RPMI8226 (cell line): ENCODE measurements around the gene TEN1.
A peak's percentile ranks its signal among the peaks of the same experiment; 100 is the strongest.

ENCODE experiments used
- DNase-seq: peaks from one replicate; pipeline ENCODE4 v3.0.0-alpha.2; 2015

TEN1 gene

DNA sequence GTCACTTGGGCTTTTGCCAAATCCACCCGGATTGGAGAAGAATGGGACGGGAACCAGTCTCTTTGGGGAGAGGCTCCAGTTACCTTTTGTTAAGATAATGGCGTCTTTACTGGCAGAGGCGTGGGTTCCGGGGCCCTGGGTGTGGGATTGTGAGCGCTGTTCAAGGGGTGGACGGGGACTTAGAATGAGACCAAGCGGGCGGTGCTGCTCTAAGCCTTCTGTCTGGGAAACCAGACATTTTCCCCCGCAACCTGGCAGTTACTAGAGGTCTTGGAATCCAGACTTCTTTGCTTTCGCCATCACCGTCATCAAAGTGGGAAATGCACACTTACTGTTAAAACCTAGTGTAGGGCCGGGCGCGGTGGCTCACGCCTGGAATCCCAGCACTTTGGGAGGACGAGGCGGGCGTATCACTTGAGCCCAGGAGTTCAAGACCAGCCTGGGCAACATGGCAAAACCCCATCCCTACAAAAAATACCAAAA is 706 bp downstream of the TEN1 start:
- DNase-seq: no peak

DNA sequence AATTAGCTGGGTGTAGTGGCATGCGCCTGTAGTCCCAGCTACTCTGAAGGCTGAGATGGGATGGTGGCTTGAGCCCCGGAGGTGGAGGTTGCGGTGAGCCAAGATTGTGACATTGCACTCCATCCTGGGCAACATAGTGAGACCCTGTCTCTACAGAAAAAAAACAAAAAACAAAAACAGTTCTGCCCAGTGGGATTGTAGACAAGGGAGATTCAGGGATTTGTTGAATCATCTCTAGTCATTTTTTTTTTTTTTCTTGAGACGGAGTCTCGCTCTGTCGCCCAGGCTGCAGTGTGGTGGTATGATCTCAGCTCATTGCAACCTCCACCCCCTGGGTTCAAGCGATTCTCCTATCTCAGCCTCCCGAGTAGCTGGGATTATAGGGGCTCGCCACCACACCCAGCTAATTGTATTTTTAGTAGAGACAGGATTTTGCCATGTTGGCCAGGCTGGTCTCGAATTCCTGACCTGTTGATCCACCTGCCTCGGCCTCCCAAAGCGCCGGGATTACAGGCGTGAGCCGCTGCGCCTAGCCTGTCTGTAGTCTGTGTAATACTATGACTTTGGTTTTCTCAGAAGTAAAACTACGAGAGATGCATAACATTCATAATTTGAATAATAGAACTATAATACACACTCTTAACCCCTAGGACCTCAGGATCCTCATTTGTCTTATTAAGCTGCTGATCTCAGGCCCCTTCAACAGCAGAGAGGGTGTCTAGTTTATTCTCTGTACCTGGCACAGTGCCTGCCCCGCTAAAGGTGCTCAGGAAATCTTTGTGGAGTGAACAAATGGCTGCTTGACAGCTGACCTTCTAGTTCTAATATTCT is 1.4 kb downstream of the TEN1 start:
- peak; percentile 36 for DNase-seq

DNA sequence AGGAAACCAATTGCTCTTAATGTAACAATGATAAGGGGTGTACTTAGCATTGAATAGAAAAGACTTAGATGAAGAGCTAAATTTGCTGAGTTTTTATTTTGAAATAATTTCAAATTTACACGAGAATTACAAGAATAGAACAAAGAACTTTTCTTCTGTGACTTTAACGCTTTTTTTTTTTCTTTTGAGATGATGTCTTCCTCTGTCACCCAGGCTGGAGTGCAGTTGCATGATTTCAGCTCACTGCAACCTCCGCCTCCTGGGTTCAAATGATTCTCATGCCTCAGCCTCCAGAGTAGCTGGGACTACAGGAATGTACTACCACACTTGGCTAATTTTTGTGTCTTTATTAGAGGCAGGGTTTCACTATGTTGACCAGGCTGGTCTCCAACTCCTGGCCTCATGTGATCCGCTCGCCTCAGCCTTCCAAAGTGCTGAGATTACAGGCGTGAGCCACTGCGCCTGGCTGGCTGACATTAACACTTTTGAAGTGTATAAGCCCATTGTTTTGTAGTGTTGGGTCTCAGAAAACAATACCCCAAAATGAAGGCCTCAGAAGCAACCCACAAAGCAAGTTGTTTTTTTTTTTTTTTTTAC is 2.1 kb downstream of the TEN1 start:
- DNase-seq: no peak

DNA sequence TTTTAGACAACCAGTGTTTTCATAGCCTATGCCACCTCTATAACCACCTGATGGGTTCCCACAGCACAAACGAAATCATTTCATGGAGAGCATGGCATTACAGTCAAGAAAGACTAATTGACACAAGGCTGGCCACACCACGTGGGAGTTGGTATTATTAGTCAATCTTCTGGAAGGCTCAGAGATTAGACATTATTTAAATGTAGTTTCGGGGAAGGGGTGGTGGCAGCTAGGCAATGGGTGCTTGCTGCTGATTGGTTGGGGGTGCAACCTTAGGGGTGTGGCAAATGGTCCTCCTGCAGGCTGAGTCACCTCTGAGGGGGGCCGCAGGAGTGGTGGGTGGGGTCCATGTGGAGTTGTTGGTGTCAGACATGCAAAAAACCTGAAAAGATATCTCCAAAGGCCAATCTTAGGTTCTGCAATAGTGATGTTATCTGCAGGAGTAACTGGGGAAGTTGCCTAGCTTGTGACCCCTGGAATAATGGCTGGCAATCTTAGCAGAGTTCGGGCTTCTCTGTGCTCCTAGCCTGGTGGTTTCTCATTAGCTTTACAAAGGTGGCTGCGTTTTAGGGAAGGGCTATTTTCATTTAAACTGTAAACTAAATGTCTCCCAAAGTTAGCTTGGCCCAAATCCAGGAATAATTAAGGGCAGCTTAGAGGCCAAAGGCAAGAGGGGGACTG is 4.6 kb downstream of the TEN1 start:
- no peak for DNase-seq

DNA sequence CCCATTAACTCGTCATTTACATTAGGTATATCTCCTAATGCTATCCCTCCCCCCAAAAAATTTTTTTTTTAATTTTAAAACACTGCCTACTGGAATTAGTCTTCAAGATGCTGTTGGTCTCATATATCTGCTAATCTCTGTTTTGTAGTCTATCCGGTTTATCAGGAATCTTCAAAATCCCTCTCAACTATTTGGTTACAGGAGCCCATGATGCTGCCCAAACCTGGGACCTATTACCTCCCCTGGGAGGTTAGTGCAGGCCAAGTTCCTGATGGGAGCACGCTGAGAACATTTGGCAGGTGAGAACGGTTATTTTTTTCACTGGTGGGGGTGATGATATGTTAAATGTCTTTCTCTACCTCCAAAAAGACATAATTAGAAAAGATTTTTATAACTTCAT is 6.9 kb downstream of the TEN1 start:
- no peak for DNase-seq

DNA sequence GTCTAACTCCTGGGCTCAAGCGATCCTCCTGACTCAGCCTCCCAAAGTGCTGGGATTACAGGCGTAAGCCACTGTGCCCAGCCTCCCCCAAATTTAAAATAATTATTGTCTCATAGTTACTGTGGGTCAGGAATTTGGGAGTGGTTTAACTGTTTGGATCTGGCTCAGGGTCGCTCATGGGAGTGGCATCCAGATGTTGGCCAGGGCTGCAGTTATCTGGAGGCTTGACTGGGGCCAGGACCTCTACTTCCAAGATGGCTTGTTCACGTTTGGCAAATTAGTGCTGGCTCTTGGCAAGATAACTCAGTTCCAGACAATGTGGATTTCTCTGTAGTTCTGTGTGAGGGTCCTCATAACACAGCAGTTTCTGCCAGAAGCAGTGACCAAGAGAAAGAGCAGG is 8.0 kb downstream of the TEN1 start:
- no peak for DNase-seq

DNA sequence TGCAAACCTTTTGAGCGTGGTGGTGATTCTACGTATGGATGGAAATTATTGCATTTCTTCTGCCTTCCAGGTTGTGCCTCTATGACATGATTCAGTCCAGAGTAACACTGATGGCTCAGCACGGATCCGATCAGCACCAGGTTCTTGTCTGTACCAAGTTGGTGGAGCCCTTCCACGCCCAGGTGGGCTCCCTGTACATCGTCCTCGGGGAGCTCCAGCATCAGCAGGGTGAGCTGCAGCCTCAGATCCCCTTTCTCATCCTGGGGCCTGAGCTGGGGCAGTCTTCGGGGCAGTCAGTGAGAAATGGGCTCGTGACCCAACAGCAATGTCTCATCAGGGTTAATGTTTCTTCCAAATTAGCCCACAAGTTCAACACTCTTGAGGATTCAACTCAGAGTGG is 12.4 kb downstream of the TEN1 start:
- no peak for DNase-seq

DNA sequence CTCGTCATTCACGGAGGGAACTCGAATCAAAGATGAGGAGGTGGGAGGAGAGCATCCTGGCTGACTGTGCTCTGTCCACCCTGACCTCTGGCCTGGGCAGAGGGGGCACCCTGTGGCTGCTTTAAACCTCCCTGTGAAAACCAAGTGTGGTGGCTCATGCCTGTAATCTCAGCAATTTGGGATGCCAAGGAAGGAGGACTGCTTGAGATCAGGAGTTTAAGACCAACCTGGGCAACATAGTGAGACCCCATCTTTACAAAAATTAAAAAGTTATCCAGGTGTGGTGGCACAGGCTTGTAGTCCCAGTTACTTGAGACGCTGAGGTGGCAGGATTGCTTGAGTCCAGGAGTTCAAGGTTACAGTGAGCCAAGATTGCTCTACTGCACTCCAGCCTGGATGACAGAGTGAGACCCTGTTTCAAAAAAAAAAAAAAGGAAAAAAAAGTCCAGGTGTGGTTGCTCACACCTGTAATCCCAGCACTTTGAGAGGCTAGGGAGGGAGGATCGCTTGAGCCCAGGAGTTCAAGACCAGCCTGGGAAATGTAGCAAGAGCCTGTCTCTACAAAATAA is 15.8 kb downstream of the TEN1 start:
- no peak for DNase-seq

DNA sequence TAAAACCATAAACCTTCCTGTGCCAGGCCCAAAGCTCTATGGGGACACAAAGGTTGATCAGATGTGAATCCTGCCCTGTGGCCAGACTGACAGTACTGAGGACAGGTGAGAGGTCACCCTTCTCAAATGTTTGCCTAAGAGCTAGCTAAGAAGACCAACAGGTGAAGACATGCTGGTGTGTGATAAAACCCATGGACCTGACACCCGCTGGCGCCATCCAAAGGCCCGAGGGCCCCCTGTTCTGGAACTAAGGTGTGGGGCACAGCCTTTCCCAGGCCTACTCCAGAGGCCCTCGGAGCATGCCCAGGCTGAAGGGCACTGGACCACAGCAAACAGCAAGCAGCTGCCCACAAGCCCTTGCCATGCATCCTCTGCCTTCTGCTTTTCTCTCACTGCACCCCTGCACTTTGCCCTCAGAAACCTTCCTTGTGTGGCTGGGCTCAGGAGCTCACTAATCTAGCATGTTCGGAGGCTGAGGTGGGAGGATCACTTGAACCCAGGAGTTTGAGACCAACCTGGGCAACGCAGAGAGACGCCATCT is 16.4 kb downstream of the TEN1 start:
- no peak for DNase-seq

DNA sequence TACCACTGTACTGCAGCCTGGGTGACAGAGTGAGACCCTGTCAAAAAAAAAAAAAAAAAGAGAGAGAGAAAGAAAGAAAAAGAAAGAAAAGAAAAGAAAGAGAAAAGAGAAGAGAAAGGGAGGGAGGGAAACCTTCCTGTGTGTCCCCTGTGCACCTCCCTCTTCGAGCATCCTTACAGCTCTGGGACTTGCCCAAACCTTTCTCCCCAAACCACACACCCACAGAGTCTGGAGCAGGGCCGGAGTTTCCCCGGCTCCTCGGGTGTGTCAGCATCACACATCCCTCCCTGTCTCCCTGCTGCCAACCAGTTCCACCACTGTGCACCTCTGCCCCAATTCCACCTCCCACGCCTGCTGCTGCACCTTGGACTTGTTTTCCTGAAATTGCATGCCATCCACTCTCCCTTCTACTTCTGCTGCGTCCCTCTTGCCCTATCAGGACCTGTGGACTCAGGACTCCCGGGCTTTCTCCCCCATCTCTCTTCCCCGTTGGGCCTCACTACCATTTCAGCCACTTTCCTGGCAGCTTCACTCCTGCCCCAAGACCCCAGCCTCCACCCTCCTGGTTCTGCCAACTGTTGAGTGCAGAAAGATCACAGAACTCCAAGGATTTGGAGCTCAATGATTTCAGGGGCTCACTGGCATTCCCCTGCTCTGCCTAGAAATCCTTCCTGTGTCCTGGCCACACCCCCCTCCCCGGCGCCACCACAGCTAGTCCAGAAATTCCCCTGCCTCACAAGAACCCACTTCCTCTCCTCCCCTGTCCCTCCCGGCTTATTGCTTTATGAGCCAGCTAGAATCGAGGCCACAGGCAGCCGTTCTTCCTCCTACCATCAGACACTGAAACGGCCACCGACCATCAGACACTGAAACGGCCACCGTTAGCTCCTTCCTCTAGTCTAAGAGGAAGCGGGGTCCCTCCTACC is 17.9 kb downstream of the TEN1 start:
- DNase-seq: no peak

DNA sequence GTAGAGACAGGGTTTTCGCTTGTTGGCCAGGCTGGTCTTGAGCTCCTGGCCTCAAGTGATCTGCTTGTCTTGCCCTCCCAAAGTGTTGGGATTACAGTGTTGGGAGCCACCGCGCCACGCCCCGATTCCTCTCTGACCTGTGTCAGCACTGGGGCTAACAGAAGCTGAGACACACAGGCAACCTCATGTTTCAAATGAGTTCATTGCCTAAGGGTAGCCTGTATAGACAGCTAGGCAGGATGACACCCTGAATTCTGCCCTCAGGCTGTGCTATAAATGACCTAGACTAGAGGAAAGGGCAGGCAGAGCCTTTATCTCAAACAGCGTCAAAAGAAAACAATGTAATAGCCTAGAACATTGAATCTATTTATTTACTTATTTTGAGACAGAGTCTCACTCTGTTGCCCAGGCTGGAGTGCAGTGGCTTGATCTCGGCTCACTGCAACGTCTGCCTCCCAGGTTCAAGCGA is 19.3 kb downstream of the TEN1 start:
- DNase-seq: no peak

DNA sequence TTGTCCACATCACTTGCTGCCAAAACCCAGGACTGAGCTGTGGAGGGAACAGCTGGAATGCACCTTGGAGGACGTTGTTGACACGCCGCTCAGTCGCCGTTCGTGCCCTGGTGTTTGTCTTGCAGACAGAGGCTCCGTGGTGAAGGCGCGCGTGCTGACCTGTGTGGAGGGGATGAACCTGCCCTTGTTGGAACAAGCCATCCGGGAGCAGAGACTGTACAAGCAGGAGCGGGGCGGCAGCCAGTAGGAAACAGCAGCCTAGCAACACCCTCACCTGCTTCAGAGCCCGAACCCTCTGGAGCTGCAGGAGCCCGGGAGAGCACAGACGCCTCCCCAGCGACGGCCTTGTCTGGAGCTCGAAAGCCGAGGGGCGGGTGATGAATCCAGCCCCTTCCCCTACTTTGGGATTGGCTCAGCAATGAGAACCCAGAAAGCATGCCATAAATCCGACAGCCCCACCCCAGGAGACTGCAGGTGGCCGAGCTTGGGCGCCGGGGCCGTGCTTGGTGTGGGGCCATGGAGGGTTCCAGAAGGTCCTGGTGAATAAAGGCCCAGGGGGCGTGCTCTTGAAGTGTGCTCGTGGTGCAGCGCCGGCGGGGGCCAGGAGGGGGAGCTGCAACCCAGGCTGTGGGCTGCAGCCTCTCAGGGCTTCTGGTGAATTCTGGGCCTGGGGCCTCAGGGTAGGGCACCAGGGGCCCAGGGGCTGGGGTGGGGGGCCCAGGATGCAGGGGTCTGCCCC is 21.1 kb downstream of the TEN1 start:
- peak; percentile 68 for DNase-seq

DNA sequence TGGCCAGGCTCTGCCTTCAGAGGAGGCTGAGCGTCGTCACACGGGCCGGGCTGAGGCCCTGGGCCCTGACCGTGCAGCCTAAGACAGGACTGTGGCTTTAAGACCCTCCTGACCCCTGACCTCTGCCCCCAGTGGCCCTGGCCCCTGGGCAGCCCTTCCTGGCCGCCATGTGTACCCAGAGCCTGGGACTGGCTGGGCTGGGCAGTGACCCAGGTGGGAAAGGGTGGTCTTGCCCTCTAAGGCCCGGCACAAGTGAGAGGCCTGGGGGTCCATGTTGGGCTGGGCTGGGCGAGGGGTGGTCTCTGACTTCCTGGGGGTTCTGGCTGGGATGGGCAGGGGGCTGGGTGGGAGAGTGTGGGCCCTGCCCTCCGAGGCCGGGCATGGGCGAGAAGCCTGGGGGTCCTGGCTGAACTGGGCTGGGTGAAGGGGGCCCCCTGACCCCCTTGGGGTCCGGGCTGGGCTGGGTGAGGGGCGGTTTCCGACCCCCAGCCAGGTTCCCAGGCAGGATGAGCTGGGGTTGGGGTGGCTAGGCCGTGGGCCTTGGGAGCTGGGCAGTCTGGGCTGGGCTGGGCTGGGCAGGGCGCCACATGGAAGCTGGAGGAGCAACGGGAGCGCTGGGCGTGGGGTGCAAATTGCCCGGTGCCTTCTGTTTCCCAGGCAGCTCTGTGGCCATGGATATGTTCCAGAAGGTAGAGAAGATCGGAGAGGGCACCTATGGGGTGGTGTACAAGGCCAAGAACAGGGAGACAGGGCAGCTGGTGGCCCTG is 21.9 kb downstream of the TEN1 start, which contains the start of gene CDK3:
CDK3 (plus strand) TSS at position 101 of the 767 bp plus-strand sequence; CDS start at position 672, 571 bp downstream.
- no peak for DNase-seq

DNA sequence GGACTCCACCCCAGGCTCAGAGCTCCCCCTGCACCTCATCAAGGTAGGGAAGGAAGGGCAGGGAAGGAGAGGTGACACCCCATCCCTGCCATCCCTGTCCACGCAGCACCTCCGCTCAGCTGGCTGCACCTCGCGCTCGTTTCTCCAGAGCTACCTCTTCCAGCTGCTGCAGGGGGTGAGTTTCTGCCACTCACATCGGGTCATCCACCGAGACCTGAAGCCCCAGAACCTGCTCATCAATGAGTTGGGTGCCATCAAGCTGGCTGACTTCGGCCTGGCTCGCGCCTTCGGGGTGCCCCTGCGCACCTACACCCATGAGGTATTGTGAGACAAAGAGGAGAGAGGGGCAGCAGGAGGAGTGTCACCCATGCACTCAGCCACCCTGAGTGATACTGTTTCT is 23.1 kb downstream of the TEN1 start:
- no peak for DNase-seq

DNA sequence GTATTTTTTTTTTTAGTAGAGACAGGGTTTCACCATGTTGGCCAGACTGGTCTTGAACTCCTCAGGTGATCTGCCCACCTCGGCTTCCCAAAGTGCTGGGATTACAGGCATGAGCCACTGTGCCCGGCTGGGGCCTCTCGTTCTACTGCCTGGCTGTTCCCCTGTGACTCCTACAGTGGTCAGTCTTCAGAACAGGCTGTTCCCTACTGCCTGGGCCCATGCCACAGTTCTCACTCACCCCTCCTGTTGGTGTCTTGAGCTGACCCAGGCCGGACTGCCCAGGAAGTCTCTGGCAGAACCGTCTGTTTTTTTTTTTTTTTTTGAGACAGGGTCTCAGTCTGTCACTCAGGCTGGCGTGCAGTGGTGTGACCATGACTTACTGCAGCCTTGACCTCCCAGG is 24.9 kb downstream of the TEN1 start:
- DNase-seq: no peak

DNA sequence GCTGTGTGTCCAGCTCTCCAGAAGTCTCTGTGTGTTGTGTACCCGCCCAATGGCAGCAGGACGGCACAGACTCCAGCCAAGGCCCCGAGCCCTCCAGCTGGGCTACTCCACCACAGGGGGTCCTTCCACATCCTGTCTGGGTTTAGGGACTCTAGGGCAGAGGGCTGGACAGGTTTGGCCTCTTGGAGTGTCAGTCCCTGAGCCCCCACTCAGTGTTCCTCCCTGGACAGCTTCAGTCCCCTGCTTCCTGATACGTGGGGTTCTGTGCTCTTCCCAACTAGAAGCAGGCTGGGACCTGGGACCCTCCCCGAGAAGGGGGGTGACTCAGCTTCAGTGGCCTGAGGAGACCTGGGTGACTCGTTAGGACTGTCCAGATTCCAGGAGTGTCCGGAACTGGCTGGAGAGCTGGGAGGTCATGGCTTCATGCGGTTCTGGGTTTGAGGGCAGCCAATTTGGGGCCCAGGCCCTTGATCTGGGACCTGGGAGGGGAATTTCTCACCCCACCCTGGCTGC is 25.8 kb downstream of the TEN1 start:
- DNase-seq: no peak

DNA sequence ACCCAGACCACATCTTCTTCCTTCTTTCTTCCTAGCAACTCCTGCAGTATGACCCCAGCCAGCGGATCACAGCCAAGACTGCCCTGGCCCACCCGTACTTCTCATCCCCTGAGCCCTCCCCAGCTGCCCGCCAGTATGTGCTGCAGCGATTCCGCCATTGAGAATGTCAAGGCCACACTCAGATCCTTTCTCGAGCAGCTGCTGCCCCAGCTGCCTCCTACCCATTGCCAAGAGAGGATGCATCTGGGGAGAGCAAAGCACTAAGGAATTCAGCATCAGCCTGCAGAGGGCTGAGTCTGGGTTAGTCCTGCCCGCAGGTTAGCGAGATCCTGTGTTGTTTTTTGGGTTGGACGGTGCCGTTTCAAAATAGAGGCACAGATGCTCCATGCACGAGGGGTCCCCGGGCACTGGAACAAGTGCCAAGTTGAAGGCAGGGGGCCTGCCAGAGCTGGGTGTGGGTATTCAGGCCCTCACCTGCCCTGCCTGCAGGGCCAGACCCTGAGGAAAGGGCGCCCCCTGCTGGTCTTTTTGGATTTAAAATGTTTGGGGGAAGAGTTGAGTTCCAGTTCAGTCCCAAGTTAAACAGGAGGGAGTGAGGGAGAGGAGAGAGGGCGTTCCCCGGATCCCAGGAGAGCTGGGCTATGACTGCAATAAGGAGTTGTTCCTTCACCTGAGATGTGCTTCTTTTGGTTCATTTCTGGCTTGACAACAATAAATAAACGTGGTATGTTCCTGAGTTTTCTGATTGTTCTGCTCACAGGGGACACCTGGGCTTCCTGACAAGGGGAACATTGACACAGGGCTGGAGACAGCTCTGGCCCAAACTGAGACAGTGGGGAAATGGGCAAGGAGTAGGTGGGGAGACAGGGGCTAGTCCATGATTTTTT is 26.5 kb downstream of the TEN1 start:
- DNase-seq: peak; percentile 80

DNA sequence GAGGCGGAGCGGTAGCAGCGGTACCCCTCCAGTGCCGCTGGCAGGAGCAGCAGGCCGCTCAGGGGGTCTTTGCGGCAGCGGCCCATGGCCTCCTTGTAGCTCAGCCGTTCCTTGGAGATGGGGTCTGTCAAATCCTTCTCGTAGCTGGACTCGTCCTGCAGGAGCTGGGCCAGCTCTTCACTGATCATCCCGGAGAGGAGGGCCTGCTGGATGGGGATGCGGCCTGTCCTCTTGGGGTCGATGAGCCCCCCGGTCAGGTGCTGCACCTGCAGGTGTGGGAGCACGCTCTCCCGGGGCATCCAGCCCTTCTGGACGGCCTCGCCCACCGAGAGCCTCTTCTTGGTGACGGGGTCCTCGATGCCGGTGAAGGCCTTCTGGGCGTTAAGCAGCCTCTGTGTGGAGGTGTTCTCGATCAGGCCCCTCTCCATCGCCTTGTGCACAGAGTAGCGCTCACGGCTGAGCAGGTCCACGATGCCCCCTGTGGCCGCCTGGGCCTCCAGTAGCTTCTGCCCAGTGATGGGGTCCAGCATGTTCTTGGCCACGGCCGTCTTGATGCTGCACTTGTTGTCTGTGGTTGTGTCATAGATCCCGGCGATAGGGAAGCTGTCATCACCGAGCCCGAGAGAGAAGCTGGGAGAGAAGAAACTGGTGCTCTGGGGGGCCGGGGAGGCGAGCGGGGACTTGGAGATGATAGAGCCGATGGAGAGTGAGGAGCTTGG is 28.2 kb downstream of the TEN1 start:
- DNase-seq: no peak

DNA sequence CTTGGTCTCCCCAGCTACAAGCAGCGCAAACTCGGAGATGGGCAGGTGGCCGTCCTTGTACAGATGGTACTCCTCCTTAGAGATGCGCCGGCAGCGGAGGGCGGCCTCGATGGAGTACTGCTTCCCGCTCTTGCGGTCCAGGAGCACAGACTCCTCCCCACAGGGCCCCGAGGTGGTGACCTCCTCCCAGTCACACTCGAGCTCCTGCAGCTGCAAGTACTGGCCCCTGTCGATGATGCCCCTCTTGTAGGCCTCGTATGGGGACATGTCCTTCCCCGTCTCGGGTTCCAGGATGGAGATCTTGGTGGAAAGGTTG is 28.8 kb downstream of the TEN1 start:
- DNase-seq: no peak
